Kidney (tissue), 14 donors: ENCODE measurements around the gene ACYP1. TPM values are rescaled to one million over a fixed set of nuclear protein-coding genes. Genes with fewer than 3 reads are reported as not detected.
A peak's percentile ranks its signal among the peaks of the same experiment; 100 is the strongest.

Source experiments
- DNase-seq, 5 donors: peaks; one replicate each; pipeline ENCODE4 v3.0.0-alpha.2; 2013 to 2020
- FAIRE-seq: peaks from 2 replicates; lab custom pipeline; 2012; peaks lifted over from hg19 to GRCh38; lab: Jason Lieb, UNC
- H3K27ac ChIP-seq, 2 donors: one replicate each; pipeline ENCODE4 v1.7.0; 2013; ENCODE audit warnings: low read depth in 2 of 2, low read length in 2 of 2, inconsistent platforms in 1 of 2
- H3K27me3 ChIP-seq: one replicate; pipeline ENCODE4 v1.7.1; 2013; ENCODE audit warnings: low read length, inconsistent platforms; ENCODE audit not compliant: control insufficient read depth, insufficient read depth
- H3K36me3 ChIP-seq, 3 donors: one replicate each; pipeline versions ENCODE4 v1.7.0 to v1.7.1; 2013; ENCODE audit warnings: low read length in 3 of 3, control low read depth in 1 of 3, inconsistent platforms in 1 of 3; ENCODE audit not compliant: insufficient read depth in 3 of 3, control insufficient read depth in 2 of 3
- H3K4me1 ChIP-seq, 3 donors: one replicate each; pipeline versions ENCODE4 v1.7.0 to v1.7.1; 2013; ENCODE audit warnings: low read length in 3 of 3, inconsistent platforms in 1 of 3, low read depth in 1 of 3; ENCODE audit not compliant: control insufficient read depth in 2 of 3, insufficient read depth in 2 of 3
- H3K4me3 ChIP-seq, 3 donors: one replicate each; pipeline versions ENCODE4 v1.7.0 to v1.8.1; 2013; ENCODE audit warnings: low read length in 3 of 3, control low read depth in 1 of 3, inconsistent platforms in 1 of 3
- H3K9ac ChIP-seq, 3 donors: one replicate each; pipeline versions ENCODE4 v1.7.0 to v1.7.1; 2013; ENCODE audit warnings: low read length in 3 of 3, control low read depth in 1 of 3, inconsistent platforms in 1 of 3
- H3K9me3 ChIP-seq, 3 donors: one replicate each; pipeline versions ENCODE4 v1.7.0 to v1.7.1; 2013; ENCODE audit warnings: low read length in 3 of 3, control low read depth in 1 of 3, inconsistent platforms in 1 of 3; ENCODE audit not compliant: control insufficient read depth in 2 of 3, insufficient read depth in 1 of 3
- CTCF ChIP-seq: IDR thresholded peaks from 3 replicates; pipeline ENCODE4 v1.5.1; 2012; ENCODE audit warnings: mild to moderate bottlenecking, moderate library complexity, borderline replicate concordance; ENCODE audit not compliant: insufficient read depth; ENCODE audit errors: extremely low read depth
- intact Hi-C: fragments of 100-400 bp; cut with DNase I; formaldehyde crosslinking; loops from one replicate; pipeline ENCODE4 v1.11.1; 2022
- polyA plus RNA-seq: library from polyadenylated mRNA; stranded (reverse); fragments of 350-450 nt; fragmentation: Illumina TruSeq; extraction: RNeasy Lipid Tissue Mini Kit (QIAGEN cat#74804); gene quantifications from one replicate; pipeline ENCODE4 v1.2.3, GENCODE V29; 2014; ENCODE audit warnings: low read depth, low replicate concordance; ENCODE audit not compliant: insufficient read depth
- total RNA-seq: library from RNA; stranded (reverse); fragmentation: NEBNext Ultra II Directional; extraction: Animal tissue kit (Norgen Biotek cat#: 25700); gene quantifications from one replicate; pipeline ENCODE4 v1.2.1, GENCODE V29; 2021
- donor health status: control.
- donor health status: control.
- donor health status: control.
- donor health status: control.
- donor health status: control.
- donor health status: DM: yes; HTN: yes; CAD: no.
- donor health status: Normal renal cell carcinoma (clear cell type).

The ACYP1 gene
- total and polyA plus RNA-seq, 2 donors from 2014 or later: 16.8 to 20.6 TPM

- DNase-seq (no peak), FAIRE-seq (peak; percentile 32)
- Histone ChIP-seq H3K9ac (peak overlapping the region in 2 of 3 donors; percentile 34 to 83), H3K36me3 (no peaks in the 10 kb centered on the region), H3K9me3 (no peaks in the 10 kb centered on the region), H3K27ac (peak overlapping the region; percentile 93), H3K4me3 (peak overlapping the region; percentile 55 to 78 (median 66)), H3K4me1 (peaks cover 0 to 10% (median 3%) of the 10 kb centered on the region in 3 donors), H3K27me3 (no peaks in the 10 kb centered on the region)
- intact Hi-C loops: no loop called here
- no peak for TF ChIP-seq CTCF
These were observed 12.3 kb downstream of the ACYP1 start for GRCh38 chr14:75051556-75051899.

- no peak for TF ChIP-seq CTCF
- Histone ChIP-seq H3K9me3 (no peaks in the 10 kb centered on the region), H3K27me3 (no peaks in the 10 kb centered on the region), H3K9ac (peak within 1 kb of the TSS; percentile 34 to 83 (median 77)), H3K4me3 (peak within 1 kb of the TSS; percentile 55 to 78 (median 66)), H3K36me3 (no peaks in the 10 kb centered on the region), H3K27ac (peak within 1 kb of the TSS; percentile 93), H3K4me1 (peaks cover 0 to 13% (median 3%) of the 10 kb centered on the region in 3 donors)
- intact Hi-C loops: no loop called here
- FAIRE-seq: no peak
- peak; percentile 92 to 97 (median 95) for DNase-seq
These were observed 12.8 kb downstream of the ACYP1 start, which contains the start of gene MLH3 for GRCh38 chr14:75050852-75051555. Gene MLH3, minus strand, starts transcription at chr14:75051467. Its CDS starts 1,812 bp downstream, at chr14:75049655.

- no peaks in the 10 kb centered on the region for H3K9me3 ChIP-seq
- no peaks in the 10 kb centered on the region for H3K36me3 ChIP-seq
- TF ChIP-seq CTCF: no peak
- H3K4me1 ChIP-seq: peaks cover 0 to 13% (median 3%) of the 10 kb centered on the region in 3 donors
- H3K27me3 ChIP-seq: no peaks in the 10 kb centered on the region
- DNase-seq: no peak
- intact Hi-C loops: no loop called here
- H3K27ac ChIP-seq: no peak overlapping the region
- H3K9ac ChIP-seq: no peak overlapping the region
- FAIRE-seq: no peak
- H3K4me3 ChIP-seq: peak overlapping the region in 1 of 3 donors; percentile 78
These were observed 14.1 kb downstream of the ACYP1 start for GRCh38 chr14:75049731-75050201.
